Right atrium auricular region (tissue), 2 donors: ENCODE measurements around the gene IL17RD. TPM values are rescaled to one million over a fixed set of nuclear protein-coding genes. Genes with fewer than 3 reads are reported as not detected.
A peak's percentile ranks its signal among the peaks of the same experiment; 100 is the strongest.
"Not testable (repeated sequence)": the region's sequence is repeated elsewhere in the genome, so short reads cannot be mapped to it uniquely, and the experiment has no call there.

ENCODE experiments used
- DNase-seq: peaks from one replicate; pipeline ENCODE4 v3.0.0-alpha.2; 2019; ENCODE audit warnings: low spot score
- H3K27ac ChIP-seq, 2 donors: fragments of 200-600 bp; sonication (generic); 1 replicate in 1 of 2; 2 replicates in 1 of 2; pipeline ENCODE4 v1.5.1; 2016 to 2019
- H3K27me3 ChIP-seq, 2 donors: fragments of 200-600 bp; sonication (generic); one replicate each; pipeline versions ENCODE4 v1.5.1 to v1.6.0; 2017 to 2019
- H3K36me3 ChIP-seq: fragments of 200-600 bp; sonication (generic); one replicate; pipeline ENCODE4 v1.5.1; 2016
- H3K4me1 ChIP-seq, 2 donors: fragments of 200-600 bp; sonication (generic); one replicate each; pipeline versions ENCODE4 v1.5.1 to v1.6.0; 2017 to 2019
- H3K4me3 ChIP-seq, 2 donors: fragments of 200-600 bp; sonication (generic); 1 replicate in 1 of 2; 2 replicates in 1 of 2; pipeline ENCODE4 v1.5.1; 2017 to 2019; ENCODE audit warnings: mild to moderate bottlenecking in 1 of 2, moderate library complexity in 1 of 2
- H3K9me3 ChIP-seq, 2 donors: fragments of 200-600 bp; sonication (generic); one replicate each; pipeline ENCODE4 v1.5.1; 2019
- CTCF ChIP-seq, 2 donors: fragments of 200-600 bp; sonication (generic); IDR thresholded peaks; one replicate each; pipeline ENCODE4 v1.5.1; 2019; ENCODE audit warnings: antibody characterized with exemption in 2 of 2
- total RNA-seq, 2 donors: library from RNA; depleted of rRNA; stranded (reverse); fragments of >200 nt; gene quantifications; one replicate each; pipeline ENCODE4 v1.1.0, GENCODE V29; 2016

Gene IL17RD
- total RNA-seq, 2 donors from 2014 or later = 2.1 to 2.8 TPM

- H3K36me3 ChIP-seq = no peaks in the 10 kb centered on the region
- no peaks in the 10 kb centered on the region for H3K27me3 ChIP-seq
- H3K4me1 ChIP-seq = no peaks in the 10 kb centered on the region
- no peak overlapping the region for H3K4me3 ChIP-seq
- H3K27ac ChIP-seq = no peak overlapping the region
- DNase-seq = no peak
- no peak for TF ChIP-seq CTCF (IDR thresholded peaks at IDR 0.05)
- H3K9me3 ChIP-seq = no peaks in the 10 kb centered on the region
These were observed 79.9 kb downstream of the IL17RD start for GRCh38 chr3:57085211-57085610.

GRCh38 chr3:57083266-57083995, 81.7 kb downstream of the IL17RD start:
- H3K36me3 ChIP-seq, H3K4me3 ChIP-seq: not testable (repeated sequence)

GRCh38 chr3:57082481-57082880, 82.7 kb downstream of the IL17RD start:
- no peak overlapping the region for H3K4me3 ChIP-seq
- H3K27me3 ChIP-seq = no peaks in the 10 kb centered on the region
- no peak for TF ChIP-seq CTCF (IDR thresholded peaks at IDR 0.05)
- H3K9me3 ChIP-seq = no peaks in the 10 kb centered on the region
- no peaks in the 10 kb centered on the region for H3K36me3 ChIP-seq
- peaks cover 0 to 8% of the 10 kb centered on the region in 2 donors for H3K4me1 ChIP-seq
- no peak for DNase-seq
- H3K27ac ChIP-seq = no peak overlapping the region

More at GRCh38 chr3:57083266-57083995, 81.7 kb downstream of the IL17RD start:
- not testable (repeated sequence) for H3K27me3 ChIP-seq, H3K9me3 ChIP-seq, H3K4me1 ChIP-seq, H3K27ac ChIP-seq, DNase-seq

GRCh38 chr3:57081173-57081572, 84.0 kb downstream of the IL17RD start:
- H3K27me3 ChIP-seq = no peaks in the 10 kb centered on the region
- peaks cover 0 to 9% of the 10 kb centered on the region in 2 donors for H3K4me1 ChIP-seq
- TF ChIP-seq CTCF (IDR thresholded peaks at IDR 0.05) = no peak
- no peak for DNase-seq
- H3K4me3 ChIP-seq = no peak overlapping the region
- H3K9me3 ChIP-seq = no peaks in the 10 kb centered on the region
- H3K36me3 ChIP-seq = no peaks in the 10 kb centered on the region
- H3K27ac ChIP-seq = no peak overlapping the region

GRCh38 chr3:57080171-57080570, 85.0 kb downstream of the IL17RD start:
- no peaks in the 10 kb centered on the region for H3K9me3 ChIP-seq
- peaks cover 0 to 9% of the 10 kb centered on the region in 2 donors for H3K4me1 ChIP-seq
- no peak for DNase-seq
- TF ChIP-seq CTCF (IDR thresholded peaks at IDR 0.05) = no peak
- H3K4me3 ChIP-seq = no peak overlapping the region
- H3K36me3 ChIP-seq = no peaks in the 10 kb centered on the region
- no peaks in the 10 kb centered on the region for H3K27me3 ChIP-seq
- H3K27ac ChIP-seq = no peak overlapping the region

- no peak for TF ChIP-seq CTCF (IDR thresholded peaks at IDR 0.05)
- Histone ChIP-seq H3K27ac (no peak overlapping the region), H3K36me3 (no peaks in the 10 kb centered on the region), H3K4me3 (peak overlapping the region; percentile 52 to 71), H3K4me1 (peaks cover 0 to 9% of the 10 kb centered on the region in 2 donors), H3K27me3 (no peaks in the 10 kb centered on the region), H3K9me3 (no peaks in the 10 kb centered on the region)
- DNase-seq = no peak
These were observed 85.7 kb downstream of the IL17RD start for GRCh38 chr3:57079474-57079831.
